Natural killer cell (primary cell): ENCODE data around the gene TMEM38A. TPM values are rescaled to one million over a fixed set of nuclear protein-coding genes. Genes with fewer than 3 reads are reported as not detected.

Experiments used
- ATAC-seq, 3 donors: fragments of 150-1000 bp in 2 of 3; fragments of 200-7000 bp in 1 of 3; cut with Tn5 transposase; 1 replicate in 1 of 3; 2 replicates in 2 of 3; pipeline ENCODE4 v1.10.0; 2021; ENCODE audit warnings: mild to moderate bottlenecking in 2 of 3, moderate library complexity in 2 of 3
- DNase-seq, 2 donors: peaks; one replicate each; pipeline versions ENCODE4 v3.0.0 to v3.0.0-alpha.2; 2013 to 2021; ENCODE audit warnings: mixed read lengths in 1 of 2
- H3K27ac ChIP-seq: one replicate; pipeline ENCODE4 v1.5.1; 2013; ENCODE audit warnings: mild to moderate bottlenecking, low read length
- H3K27me3 ChIP-seq: one replicate; pipeline ENCODE4 v1.6.1; 2013; ENCODE audit warnings: low read length; ENCODE audit not compliant: control insufficient read depth, insufficient read depth
- H3K36me3 ChIP-seq: one replicate; pipeline ENCODE4 v1.6.1; 2013; ENCODE audit warnings: low read length; ENCODE audit not compliant: control insufficient read depth, insufficient read depth
- H3K4me1 ChIP-seq: one replicate; pipeline ENCODE4 v1.6.1; 2013; ENCODE audit warnings: low read length; ENCODE audit not compliant: control insufficient read depth, insufficient read depth
- H3K4me3 ChIP-seq: one replicate; pipeline ENCODE4 v1.5.1; 2013; ENCODE audit warnings: low read length
- H3K9me3 ChIP-seq: one replicate; pipeline ENCODE4 v1.6.1; 2013; ENCODE audit warnings: low read length; ENCODE audit not compliant: control insufficient read depth, insufficient read depth
- H3K27ac Mint-ChIP-seq, 2 donors: one replicate each; pipeline ENCODE4 v1.8.0; 2022; ENCODE audit warnings: mild to moderate bottlenecking in 2 of 2, mixed read lengths in 2 of 2, moderate library complexity in 1 of 2
- H3K27me3 Mint-ChIP-seq, 2 donors: one replicate each; pipeline ENCODE4 v1.8.0; 2022; ENCODE audit warnings: low read depth in 2 of 2, mixed read lengths in 2 of 2
- H3K36me3 Mint-ChIP-seq: one replicate; pipeline ENCODE4 v1.8.0; 2022; ENCODE audit warnings: mixed read lengths
- H3K4me1 Mint-ChIP-seq, 2 donors: one replicate each; pipeline ENCODE4 v1.8.0; 2022; ENCODE audit warnings: mixed read lengths in 2 of 2
- H3K4me3 Mint-ChIP-seq: one replicate; pipeline ENCODE4 v1.8.0; 2022; ENCODE audit warnings: mild to moderate bottlenecking, moderate library complexity, mixed read lengths
- H3K9me3 Mint-ChIP-seq, 2 donors: one replicate each; pipeline ENCODE4 v1.8.0; 2022; ENCODE audit warnings: mixed read lengths in 2 of 2
- CTCF ChIP-seq: fragments of 200-600 bp; IDR thresholded peaks from one replicate; pipeline ENCODE4 v1.8.0; 2022; ENCODE audit warnings: antibody characterized with exemption
- WGBS: methylation state at CpG from one replicate; pipeline ENCODE4 v1.1.7; 2013; ENCODE audit warnings: missing lambda C conversion rate; ENCODE audit not compliant: insufficient coverage; 5-methylcytosine and 5-hydroxymethylcytosine counted together
- intact Hi-C: fragments of 100-400 bp; cut with micrococcal nuclease; formaldehyde crosslinking; loops from one replicate; pipeline ENCODE4 v1.14.2; 2022
- total RNA-seq, 4 donors: library from RNA; stranded (reverse); fragments of 120-200 nt in 1 of 4; gene quantifications; one replicate each; pipeline versions ENCODE4 v1.2.3 to v1.2.4, GENCODE V29; 2013 to 2022

The TMEM38A gene
- total RNA-seq, 3 donors from 2014 or later (not counting 1 experiment from before 2014, with no cell fraction given), result 0.29 to 2.2 (median 0.89) TPM

- peak within 1 kb of the TSS; percentile 92 for H3K4me3 Mint-ChIP-seq
- Histone ChIP-seq H3K4me1 (peaks cover 18% of the 10 kb centered on the region), H3K9me3 (no peaks in the 10 kb centered on the region), H3K27me3 (no peaks in the 10 kb centered on the region), H3K36me3 (peaks cover 13% of the 10 kb centered on the region), H3K4me3 (peak within 1 kb of the TSS; percentile 79), H3K27ac (peak within 1 kb of the TSS; percentile 77)
- no peaks in the 10 kb centered on the region for H3K36me3 Mint-ChIP-seq
- H3K27ac Mint-ChIP-seq, result peak within 1 kb of the TSS; percentile 85 to 95
- intact Hi-C loops, result loop anchor here (1.0 to 2.0 kb wide), 4 partner anchors 31 to 86 kb away; partner anchors contain the start of genes CHERP and SLC35E1
- peaks cover 28 to 42% of the 10 kb centered on the region in 2 donors for H3K4me1 Mint-ChIP-seq
- H3K9me3 Mint-ChIP-seq, result no peaks in the 10 kb centered on the region
- DNase-seq (peak; percentile 94 to 97), ATAC-seq (peak; percentile 94 to 99 (median 94))
- under 1% methylated on average over 98 of the region's 98 CpGs for WGBS
- no peaks in the 10 kb centered on the region for H3K27me3 Mint-ChIP-seq
- TF ChIP-seq CTCF, result no peak
Observed at GRCh38 chr19:16628183-16628983, 32.6 kb upstream of the TMEM38A start, which contains the start of gene MED26. MED26 (minus strand) TSS chr19:16628204; CDS start chr19:16627943, 261 bp downstream.

- H3K36me3 ChIP-seq, result peaks cover 9% of the 10 kb centered on the region
- intact Hi-C loops, result loop anchor here (1.0 to 2.0 kb wide), 4 partner anchors 30 to 87 kb away; partner anchors contain the start of genes CHERP and SLC35E1
- WGBS, result 21% methylated on average over 23 of the region's 23 CpGs
- H3K27ac Mint-ChIP-seq, result peak overlapping the region; percentile 79 to 95
- no peaks in the 10 kb centered on the region for H3K9me3 Mint-ChIP-seq
- H3K27me3 ChIP-seq, result no peaks in the 10 kb centered on the region
- H3K4me3 Mint-ChIP-seq, result peak overlapping the region; percentile 89
- H3K36me3 Mint-ChIP-seq, result no peaks in the 10 kb centered on the region
- H3K27me3 Mint-ChIP-seq, result no peaks in the 10 kb centered on the region
- ATAC-seq, result no peak
- H3K4me3 ChIP-seq, result peak overlapping the region; percentile 79
- TF ChIP-seq CTCF, result no peak
- H3K4me1 Mint-ChIP-seq, result peaks cover 28 to 37% of the 10 kb centered on the region in 2 donors
- peaks cover 18% of the 10 kb centered on the region for H3K4me1 ChIP-seq
- H3K9me3 ChIP-seq, result no peaks in the 10 kb centered on the region
- DNase-seq, result no peak
- H3K27ac ChIP-seq, result peak overlapping the region; percentile 77
Observed at GRCh38 chr19:16628984-16629691, 31.8 kb upstream of the TMEM38A start.

- no peak for DNase-seq
Observed at GRCh38 chr19:16631465-16631864, 29.5 kb upstream of the TMEM38A start.

More at GRCh38 chr19:16631465-16631864, 29.5 kb upstream of the TMEM38A start:
- Histone ChIP-seq H3K36me3 (peaks cover 8% of the 10 kb centered on the region), H3K9me3 (no peaks in the 10 kb centered on the region), H3K4me1 (peaks cover 18% of the 10 kb centered on the region), H3K4me3 (no peak overlapping the region), H3K27ac (no peak overlapping the region), H3K27me3 (no peaks in the 10 kb centered on the region)
- Mint-ChIP-seq H3K4me1 (peaks cover 20 to 24% of the 10 kb centered on the region in 2 donors), H3K27me3 (no peaks in the 10 kb centered on the region), H3K36me3 (no peaks in the 10 kb centered on the region), H3K27ac (no peak overlapping the region), H3K9me3 (no peaks in the 10 kb centered on the region), H3K4me3 (no peak overlapping the region)
- no peak for ATAC-seq
- intact Hi-C loops, result no loop called here
- TF ChIP-seq CTCF, result no peak
- WGBS, result 97% methylated on average over 6 of the region's 6 CpGs
